Liver (tissue), 9 donors: ENCODE measurements around the gene MAGI1. TPM values are rescaled to one million over a fixed set of nuclear protein-coding genes. Genes with fewer than 3 reads are reported as not detected.

Experiments
- DNase-seq: peaks from one replicate; pipeline ENCODE4 v3.0.0-alpha.2; 2017; ENCODE audit warnings: low spot score
- H3K27ac ChIP-seq, 2 donors: one replicate each; pipeline ENCODE4 v1.7.0; 2013; ENCODE audit warnings: inconsistent platforms in 2 of 2, low read length in 2 of 2, control low read depth in 1 of 2, low read depth in 1 of 2, mild to moderate bottlenecking in 1 of 2
- H3K27me3 ChIP-seq, 4 donors: one replicate each; pipeline versions ENCODE4 v1.6.1 to v1.7.0; 2013; ENCODE audit warnings: low read length in 3 of 4, inconsistent platforms in 1 of 4, mild to moderate bottlenecking in 1 of 4, moderate library complexity in 1 of 4; ENCODE audit not compliant: control insufficient read depth in 4 of 4, insufficient read depth in 4 of 4
- H3K36me3 ChIP-seq, 4 donors: one replicate each; pipeline versions ENCODE4 v1.6.1 to v1.7.0; 2013; ENCODE audit warnings: low read length in 3 of 4, mild to moderate bottlenecking in 3 of 4, low read depth in 1 of 4, moderate library complexity in 1 of 4; ENCODE audit not compliant: control insufficient read depth in 4 of 4, insufficient read depth in 3 of 4
- H3K4me1 ChIP-seq, 4 donors: one replicate each; pipeline versions ENCODE4 v1.6.1 to v1.7.0; 2013; ENCODE audit warnings: low read length in 3 of 4, mild to moderate bottlenecking in 3 of 4, moderate library complexity in 1 of 4; ENCODE audit not compliant: control insufficient read depth in 4 of 4, insufficient read depth in 4 of 4
- H3K4me3 ChIP-seq, 3 donors: one replicate each; pipeline versions ENCODE4 v1.6.1 to v1.7.0; 2013; ENCODE audit warnings: low read length in 3 of 3, control low read depth in 1 of 3, low read depth in 1 of 3, mild to moderate bottlenecking in 1 of 3
- H3K9ac ChIP-seq, 2 donors: one replicate each; pipeline ENCODE4 v1.7.0; 2013; ENCODE audit warnings: low read length in 2 of 2, mild to moderate bottlenecking in 2 of 2, moderate library complexity in 2 of 2, control low read depth in 1 of 2, low read depth in 1 of 2
- H3K9me3 ChIP-seq, 4 donors: one replicate each; pipeline versions ENCODE4 v1.6.1 to v1.7.0; 2013; ENCODE audit warnings: low read length in 3 of 4; ENCODE audit not compliant: control insufficient read depth in 4 of 4
- EGR1 ChIP-seq, 2 donors: IDR thresholded peaks; 2 replicates each; pipeline ENCODE4 v1.6.1; 2016 to 2018; ENCODE audit warnings: antibody characterized with exemption in 2 of 2, low read depth in 2 of 2
- FOXA1 ChIP-seq: IDR thresholded peaks from 2 replicates; pipeline ENCODE4 v1.6.1; 2016; ENCODE audit warnings: antibody characterized with exemption
- FOXA2 ChIP-seq: IDR thresholded peaks from 2 replicates; pipeline ENCODE4 v1.6.1; 2016; ENCODE audit warnings: antibody characterized with exemption
- GABPA ChIP-seq, 2 donors: IDR thresholded peaks in 1 of 2; conservative IDR thresholded peaks in 1 of 2; 2 replicates each; pipeline ENCODE4 v1.6.1; 2016; ENCODE audit warnings: antibody characterized with exemption in 2 of 2, mild to moderate bottlenecking in 1 of 2, moderate library complexity in 1 of 2
- HNF4A ChIP-seq, 2 donors: conservative IDR thresholded peaks; 2 replicates each; pipeline ENCODE4 v1.6.1; 2016; ENCODE audit warnings: antibody characterized with exemption in 2 of 2, mild to moderate bottlenecking in 2 of 2
- HNF4G ChIP-seq: IDR thresholded peaks from 2 replicates; pipeline ENCODE4 v1.6.1; 2016; ENCODE audit warnings: antibody characterized with exemption
- JUND ChIP-seq, 2 donors: IDR thresholded peaks; 2 replicates each; pipeline ENCODE4 v1.6.1; 2016; ENCODE audit warnings: antibody characterized with exemption in 2 of 2
- NR2F2 ChIP-seq: IDR thresholded peaks from 2 replicates; pipeline ENCODE4 v1.6.1; 2016; ENCODE audit warnings: antibody characterized with exemption
- RXRA ChIP-seq, 2 donors: IDR thresholded peaks; 2 replicates each; pipeline ENCODE4 v1.6.1; 2017 to 2018; ENCODE audit warnings: antibody characterized with exemption in 2 of 2, mild to moderate bottlenecking in 1 of 2
- SP1 ChIP-seq: IDR thresholded peaks from 2 replicates; pipeline ENCODE4 v1.6.1; 2018; ENCODE audit warnings: antibody characterized with exemption, mild to moderate bottlenecking
- TAF1 ChIP-seq: conservative IDR thresholded peaks from 2 replicates; pipeline ENCODE4 v1.6.1; 2016; ENCODE audit warnings: antibody characterized with exemption, mild to moderate bottlenecking
- YY1 ChIP-seq: IDR thresholded peaks from 2 replicates; pipeline ENCODE4 v1.6.1; 2016; ENCODE audit warnings: antibody characterized with exemption, mild to moderate bottlenecking
- WGBS: extraction: QIAGEN DNeasy Blood & Tissue Kit; methylation state at CpG from one replicate; pipeline ENCODE4 v1.1.7; 2013; 5-methylcytosine and 5-hydroxymethylcytosine counted together
- polyA plus RNA-seq, 2 donors: library from polyadenylated mRNA; stranded (reverse) in 1 of 2; unstranded in 1 of 2; fragments of 200-250 nt in 1 of 2; fragments of >200 nt in 1 of 2; fragmentation: Nextera tagmentation in 1 of 2; extraction: Ambion mirVana in 1 of 2; gene quantifications; one replicate each; pipeline versions ENCODE4 v1.2.1 to v1.2.3, GENCODE V29; 2013 to 2015
- total RNA-seq, 2 donors: library from RNA; depleted of rRNA; stranded (reverse); fragments of >200 nt; gene quantifications; one replicate each; pipeline ENCODE4 v1.2.3, GENCODE V29; 2014
- TF ChIP-seq, protein P1 (sequence below): IDR thresholded peaks from 2 replicates; pipeline ENCODE4 v1.6.1; 2016; ENCODE audit warnings: antibody characterized with exemption
- TF ChIP-seq, protein P2 (sequence below): IDR thresholded peaks from 2 replicates; pipeline ENCODE4 v1.6.1; 2016; ENCODE audit warnings: antibody characterized with exemption
- TF ChIP-seq, protein P3 (sequence below): IDR thresholded peaks from 2 replicates; pipeline ENCODE4 v1.6.1; 2016; ENCODE audit warnings: antibody characterized with exemption
- TF ChIP-seq, protein P4 (sequence below): IDR thresholded peaks from 2 replicates; pipeline ENCODE4 v1.6.1; 2016; ENCODE audit warnings: antibody characterized with exemption, mild to moderate bottlenecking
- TF ChIP-seq, protein P5 (sequence below): fragments of 150-350 bp; IDR thresholded peaks from 2 replicates; pipeline ENCODE4 v1.5.1; 2017; ENCODE audit warnings: improper control_type of control experiment, low read depth, low read length; ENCODE audit not compliant: missing input control
- donor health status: healthy.
- donor health status: healthy.
- donor health status: healthy.
- donor health status: healthy.
- donor health status: healthy.

MAGI1 gene
- total and polyA plus RNA-seq, 4 donors = 9.6 to 68.8 (median 14.0) TPM

DNA sequence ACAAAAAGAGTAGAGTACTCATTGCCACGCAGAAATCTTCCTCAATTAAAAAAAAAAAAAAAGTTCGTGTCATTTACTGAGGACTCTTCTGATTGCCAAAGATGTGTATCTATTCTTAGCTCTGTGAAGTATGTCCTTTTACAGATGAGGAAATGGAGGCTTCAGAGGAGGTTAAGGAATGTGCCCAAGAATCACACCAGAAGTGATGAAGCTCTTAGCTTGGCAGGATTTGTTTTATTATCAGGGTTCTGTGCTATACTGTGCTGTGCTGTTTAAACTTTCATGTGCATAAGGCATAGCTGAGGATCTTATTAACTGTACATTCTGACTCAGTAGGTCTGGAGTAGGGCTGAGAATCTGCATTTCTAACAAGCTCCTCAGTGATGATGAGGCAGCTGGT lies 685.8 kb downstream of the MAGI1 start:
- 90% methylated on average over 2 of the region's 2 CpGs for WGBS
- Histone ChIP-seq H3K4me3 (no peak overlapping the region), H3K9ac (no peak overlapping the region), H3K9me3 (no peaks in the 10 kb centered on the region), H3K27me3 (no peaks in the 10 kb centered on the region), H3K4me1 (no peaks in the 10 kb centered on the region), H3K27ac (no peak overlapping the region), H3K36me3 (peaks cover 0 to 6% (median 2%) of the 10 kb centered on the region in 4 donors)
- TF ChIP-seq, protein P1, sequence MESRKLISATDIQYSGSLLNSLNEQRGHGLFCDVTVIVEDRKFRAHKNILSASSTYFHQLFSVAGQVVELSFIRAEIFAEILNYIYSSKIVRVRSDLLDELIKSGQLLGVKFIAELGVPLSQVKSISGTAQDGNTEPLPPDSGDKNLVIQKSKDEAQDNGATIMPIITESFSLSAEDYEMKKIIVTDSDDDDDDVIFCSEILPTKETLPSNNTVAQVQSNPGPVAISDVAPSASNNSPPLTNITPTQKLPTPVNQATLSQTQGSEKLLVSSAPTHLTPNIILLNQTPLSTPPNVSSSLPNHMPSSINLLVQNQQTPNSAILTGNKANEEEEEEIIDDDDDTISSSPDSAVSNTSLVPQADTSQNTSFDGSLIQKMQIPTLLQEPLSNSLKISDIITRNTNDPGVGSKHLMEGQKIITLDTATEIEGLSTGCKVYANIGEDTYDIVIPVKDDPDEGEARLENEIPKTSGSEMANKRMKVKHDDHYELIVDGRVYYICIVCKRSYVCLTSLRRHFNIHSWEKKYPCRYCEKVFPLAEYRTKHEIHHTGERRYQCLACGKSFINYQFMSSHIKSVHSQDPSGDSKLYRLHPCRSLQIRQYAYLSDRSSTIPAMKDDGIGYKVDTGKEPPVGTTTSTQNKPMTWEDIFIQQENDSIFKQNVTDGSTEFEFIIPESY = no peak
- TF ChIP-seq EGR1 (IDR thresholded peaks at IDR 0.05; ENCODE audit: low read depth in 2 of 2) (no peak), SP1 (no peak), FOXA2 (no peak), JUND (IDR thresholded peaks at IDR 0.05) (no peak), FOXA1 (no peak), YY1 (no peak), GABPA (IDR thresholded peaks at IDR 0.05 in 1 of 2, conservative IDR thresholded peaks at IDR 0.05 in 1 of 2) (no peak), RXRA (IDR thresholded peaks at IDR 0.05) (no peak), NR2F2 (no peak)
- TF ChIP-seq, protein P2, sequence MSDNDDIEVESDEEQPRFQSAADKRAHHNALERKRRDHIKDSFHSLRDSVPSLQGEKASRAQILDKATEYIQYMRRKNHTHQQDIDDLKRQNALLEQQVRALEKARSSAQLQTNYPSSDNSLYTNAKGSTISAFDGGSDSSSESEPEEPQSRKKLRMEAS = no peak
- DNase-seq = no peak

DNA sequence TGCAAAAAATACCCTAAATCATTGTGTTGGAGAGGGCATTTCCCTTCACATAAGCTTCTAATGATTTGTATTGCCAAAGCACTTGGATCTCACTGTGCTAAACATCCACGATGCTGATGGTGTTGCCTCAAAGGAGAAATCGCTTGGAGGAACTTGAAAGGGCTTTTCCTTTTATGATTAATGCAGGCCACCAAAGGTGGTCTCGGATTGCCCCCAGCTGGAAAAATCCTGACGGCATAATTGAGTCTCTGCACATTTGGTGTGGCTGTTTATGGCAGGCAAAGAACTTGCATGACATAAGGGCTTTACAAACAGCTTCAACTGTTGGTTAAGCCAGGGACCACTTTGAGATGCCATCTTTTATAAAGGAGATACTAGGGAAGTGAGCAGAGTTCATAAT lies 687.0 kb downstream of the MAGI1 start:
- H3K27ac ChIP-seq = no peak overlapping the region
- DNase-seq = no peak
- H3K9me3 ChIP-seq = no peaks in the 10 kb centered on the region
- H3K27me3 ChIP-seq = no peaks in the 10 kb centered on the region
- TF ChIP-seq GABPA (IDR thresholded peaks at IDR 0.05 in 1 of 2, conservative IDR thresholded peaks at IDR 0.05 in 1 of 2) (no peak), RXRA (IDR thresholded peaks at IDR 0.05) (no peak), JUND (IDR thresholded peaks at IDR 0.05) (no peak), TAF1 (no peak), EGR1 (IDR thresholded peaks at IDR 0.05; ENCODE audit: low read depth in 2 of 2) (no peak), FOXA2 (no peak), SP1 (no peak), HNF4A (conservative IDR thresholded peaks at IDR 0.05) (no peak), FOXA1 (no peak), HNF4G (no peak), YY1 (no peak)
- TF ChIP-seq, protein P3, sequence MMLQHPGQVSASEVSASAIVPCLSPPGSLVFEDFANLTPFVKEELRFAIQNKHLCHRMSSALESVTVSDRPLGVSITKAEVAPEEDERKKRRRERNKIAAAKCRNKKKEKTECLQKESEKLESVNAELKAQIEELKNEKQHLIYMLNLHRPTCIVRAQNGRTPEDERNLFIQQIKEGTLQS = no peak
- TF ChIP-seq, protein P1 = no peak
- TF ChIP-seq, protein P4, sequence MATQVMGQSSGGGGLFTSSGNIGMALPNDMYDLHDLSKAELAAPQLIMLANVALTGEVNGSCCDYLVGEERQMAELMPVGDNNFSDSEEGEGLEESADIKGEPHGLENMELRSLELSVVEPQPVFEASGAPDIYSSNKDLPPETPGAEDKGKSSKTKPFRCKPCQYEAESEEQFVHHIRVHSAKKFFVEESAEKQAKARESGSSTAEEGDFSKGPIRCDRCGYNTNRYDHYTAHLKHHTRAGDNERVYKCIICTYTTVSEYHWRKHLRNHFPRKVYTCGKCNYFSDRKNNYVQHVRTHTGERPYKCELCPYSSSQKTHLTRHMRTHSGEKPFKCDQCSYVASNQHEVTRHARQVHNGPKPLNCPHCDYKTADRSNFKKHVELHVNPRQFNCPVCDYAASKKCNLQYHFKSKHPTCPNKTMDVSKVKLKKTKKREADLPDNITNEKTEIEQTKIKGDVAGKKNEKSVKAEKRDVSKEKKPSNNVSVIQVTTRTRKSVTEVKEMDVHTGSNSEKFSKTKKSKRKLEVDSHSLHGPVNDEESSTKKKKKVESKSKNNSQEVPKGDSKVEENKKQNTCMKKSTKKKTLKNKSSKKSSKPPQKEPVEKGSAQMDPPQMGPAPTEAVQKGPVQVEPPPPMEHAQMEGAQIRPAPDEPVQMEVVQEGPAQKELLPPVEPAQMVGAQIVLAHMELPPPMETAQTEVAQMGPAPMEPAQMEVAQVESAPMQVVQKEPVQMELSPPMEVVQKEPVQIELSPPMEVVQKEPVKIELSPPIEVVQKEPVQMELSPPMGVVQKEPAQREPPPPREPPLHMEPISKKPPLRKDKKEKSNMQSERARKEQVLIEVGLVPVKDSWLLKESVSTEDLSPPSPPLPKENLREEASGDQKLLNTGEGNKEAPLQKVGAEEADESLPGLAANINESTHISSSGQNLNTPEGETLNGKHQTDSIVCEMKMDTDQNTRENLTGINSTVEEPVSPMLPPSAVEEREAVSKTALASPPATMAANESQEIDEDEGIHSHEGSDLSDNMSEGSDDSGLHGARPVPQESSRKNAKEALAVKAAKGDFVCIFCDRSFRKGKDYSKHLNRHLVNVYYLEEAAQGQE = no peak
- TF ChIP-seq, protein P2 = no peak
- TF ChIP-seq, protein P5, sequence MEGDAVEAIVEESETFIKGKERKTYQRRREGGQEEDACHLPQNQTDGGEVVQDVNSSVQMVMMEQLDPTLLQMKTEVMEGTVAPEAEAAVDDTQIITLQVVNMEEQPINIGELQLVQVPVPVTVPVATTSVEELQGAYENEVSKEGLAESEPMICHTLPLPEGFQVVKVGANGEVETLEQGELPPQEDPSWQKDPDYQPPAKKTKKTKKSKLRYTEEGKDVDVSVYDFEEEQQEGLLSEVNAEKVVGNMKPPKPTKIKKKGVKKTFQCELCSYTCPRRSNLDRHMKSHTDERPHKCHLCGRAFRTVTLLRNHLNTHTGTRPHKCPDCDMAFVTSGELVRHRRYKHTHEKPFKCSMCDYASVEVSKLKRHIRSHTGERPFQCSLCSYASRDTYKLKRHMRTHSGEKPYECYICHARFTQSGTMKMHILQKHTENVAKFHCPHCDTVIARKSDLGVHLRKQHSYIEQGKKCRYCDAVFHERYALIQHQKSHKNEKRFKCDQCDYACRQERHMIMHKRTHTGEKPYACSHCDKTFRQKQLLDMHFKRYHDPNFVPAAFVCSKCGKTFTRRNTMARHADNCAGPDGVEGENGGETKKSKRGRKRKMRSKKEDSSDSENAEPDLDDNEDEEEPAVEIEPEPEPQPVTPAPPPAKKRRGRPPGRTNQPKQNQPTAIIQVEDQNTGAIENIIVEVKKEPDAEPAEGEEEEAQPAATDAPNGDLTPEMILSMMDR = no peak
- H3K4me3 ChIP-seq = no peak overlapping the region
- peaks cover 0 to 4% (median 1%) of the 10 kb centered on the region in 4 donors for H3K36me3 ChIP-seq
- H3K9ac ChIP-seq = no peak overlapping the region
- WGBS = 95% methylated on average over 4 of the region's 4 CpGs
- no peaks in the 10 kb centered on the region for H3K4me1 ChIP-seq
